ENCODE data around the gene GPC6. TPM values are rescaled to one million over a fixed set of nuclear protein-coding genes. Genes with fewer than 3 reads are reported as not detected.
A peak's percentile ranks its signal among the peaks of the same experiment; 100 is the strongest.

Gene GPC6
- polyA plus RNA-seq, 4 donors = 0.22 to 45.0 (median 1.4) TPM

DNA sequence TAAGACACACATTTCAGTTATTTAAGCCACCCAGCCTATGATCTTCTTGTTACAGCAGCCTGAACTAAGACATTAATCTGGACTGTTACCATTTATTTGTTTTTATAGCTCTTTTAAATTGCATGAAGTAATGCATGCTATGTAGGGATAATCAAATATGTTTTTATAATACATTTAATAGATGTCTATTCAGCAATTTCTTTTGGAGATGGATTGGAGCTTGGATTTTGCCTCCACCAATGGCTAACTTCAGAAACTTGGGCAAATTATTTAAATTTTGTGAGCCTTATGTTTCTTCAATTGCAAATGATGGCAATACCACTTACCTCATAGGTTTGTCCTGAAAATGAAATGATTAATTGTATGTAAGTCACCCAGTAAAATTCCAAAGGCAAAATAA lies 288.7 kb downstream of the GPC6 start:
- DNase-seq = no peak
- Histone ChIP-seq H3K4me1 (ENCODE audit: control insufficient read depth in 3 of 3, insufficient read depth in 2 of 3, low read depth in 1 of 3, low read length in 2 of 3) (no peaks in the 10 kb centered on the region), H3K4me3 (ENCODE audit: low read depth in 1 of 3, low read length in 3 of 3) (no peak overlapping the region), H3K9me3 (ENCODE audit: control insufficient read depth in 2 of 2, insufficient read depth in 1 of 2, low read depth in 1 of 2, low read length in 1 of 2) (no peaks in the 10 kb centered on the region), H3K27ac (ENCODE audit: low read depth in 1 of 3, low read length in 2 of 3) (no peak overlapping the region), H3K27me3 (ENCODE audit: control insufficient read depth in 3 of 3, insufficient read depth in 3 of 3, low read length in 3 of 3) (no peaks in the 10 kb centered on the region), H3K36me3 (ENCODE audit: control insufficient read depth in 3 of 3, insufficient read depth in 2 of 3, low read depth in 1 of 3, low read length in 3 of 3) (no peaks in the 10 kb centered on the region)
- no peak for FAIRE-seq

DNA sequence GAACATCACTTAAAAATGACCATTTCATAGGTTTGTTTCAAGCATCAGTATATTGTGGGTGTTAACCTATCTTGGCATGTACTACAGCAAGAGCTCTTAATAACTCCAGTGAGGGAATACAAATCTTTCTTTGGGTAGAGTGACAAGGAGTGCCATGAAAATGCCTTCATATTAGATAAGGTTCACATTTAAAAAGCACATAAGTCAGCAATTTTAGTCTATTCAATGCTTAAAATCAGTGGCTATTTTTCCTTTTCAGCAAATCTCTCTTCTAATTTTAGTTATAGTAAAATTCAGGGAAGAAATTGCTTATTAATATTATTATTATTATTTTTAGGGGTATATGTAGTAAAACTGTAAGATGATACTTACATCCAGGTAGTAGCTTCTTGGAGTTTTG lies 291.1 kb downstream of the GPC6 start:
- Histone ChIP-seq H3K4me1 (ENCODE audit: control insufficient read depth in 3 of 3, insufficient read depth in 2 of 3, low read depth in 1 of 3, low read length in 2 of 3) (no peaks in the 10 kb centered on the region), H3K9me3 (ENCODE audit: control insufficient read depth in 2 of 2, insufficient read depth in 1 of 2, low read depth in 1 of 2, low read length in 1 of 2) (no peaks in the 10 kb centered on the region), H3K27me3 (ENCODE audit: control insufficient read depth in 3 of 3, insufficient read depth in 3 of 3, low read length in 3 of 3) (no peaks in the 10 kb centered on the region), H3K4me3 (ENCODE audit: low read depth in 1 of 3, low read length in 3 of 3) (no peak overlapping the region), H3K27ac (ENCODE audit: low read depth in 1 of 3, low read length in 2 of 3) (no peak overlapping the region), H3K36me3 (ENCODE audit: control insufficient read depth in 3 of 3, insufficient read depth in 2 of 3, low read depth in 1 of 3, low read length in 3 of 3) (no peaks in the 10 kb centered on the region)
- DNase-seq (no peak), FAIRE-seq (no peak)

DNA sequence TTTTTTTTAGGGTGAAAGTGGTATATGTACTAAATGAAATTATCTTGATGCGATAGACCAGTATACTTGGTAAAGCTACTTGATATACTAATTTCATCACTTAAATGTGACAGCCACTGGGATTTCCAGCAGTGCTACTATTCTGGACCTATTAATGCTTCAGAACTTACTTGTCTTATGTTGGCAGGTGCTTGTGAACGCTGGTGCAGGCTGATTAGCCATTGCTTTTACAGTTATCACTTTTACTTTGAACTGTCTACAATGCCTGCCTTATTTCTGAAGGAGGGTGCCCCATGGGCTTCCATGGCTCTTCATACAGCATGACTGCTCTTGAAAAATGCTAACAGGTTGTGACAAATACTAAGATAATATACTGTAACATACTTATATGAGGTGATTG lies 294.7 kb downstream of the GPC6 start:
- H3K4me1 ChIP-seq (ENCODE audit: control insufficient read depth in 3 of 3, insufficient read depth in 2 of 3, low read depth in 1 of 3, low read length in 2 of 3) = no peaks in the 10 kb centered on the region
- FAIRE-seq (no peak), DNase-seq (peak in 1 of 2 donors; percentile 16)
- no peaks in the 10 kb centered on the region for H3K27me3 ChIP-seq (ENCODE audit: control insufficient read depth in 3 of 3, insufficient read depth in 3 of 3, low read length in 3 of 3)
- H3K9me3 ChIP-seq (ENCODE audit: control insufficient read depth in 2 of 2, insufficient read depth in 1 of 2, low read depth in 1 of 2, low read length in 1 of 2) = no peaks in the 10 kb centered on the region
- H3K27ac ChIP-seq (ENCODE audit: low read depth in 1 of 3, low read length in 2 of 3) = no peak overlapping the region
- H3K4me3 ChIP-seq (ENCODE audit: low read depth in 1 of 3, low read length in 3 of 3) = no peak overlapping the region
- no peaks in the 10 kb centered on the region for H3K36me3 ChIP-seq (ENCODE audit: control insufficient read depth in 3 of 3, insufficient read depth in 2 of 3, low read depth in 1 of 3, low read length in 3 of 3)
- 52 to 73% (median 59%) methylated on average over 2 of the region's 2 CpGs for WGBS, 3 donors

DNA sequence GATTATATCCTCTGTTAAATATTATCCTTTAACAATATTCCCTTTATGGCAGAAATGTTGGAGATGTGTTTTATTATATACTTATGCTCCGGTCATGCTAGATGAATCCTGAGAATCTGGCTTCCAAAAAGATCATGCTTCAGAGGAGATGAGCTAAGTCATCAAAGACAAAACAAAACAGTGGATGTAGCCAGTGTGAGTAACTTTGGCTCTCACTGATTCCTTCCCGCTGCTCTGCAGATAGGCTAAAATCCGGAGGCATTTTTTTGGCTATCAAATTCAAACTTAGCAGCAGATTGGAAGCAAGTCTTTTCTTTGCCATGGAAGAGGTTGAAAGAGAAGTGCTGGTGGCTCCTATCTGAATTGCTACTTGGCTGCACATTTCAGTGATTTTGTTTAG lies 295.9 kb downstream of the GPC6 start:
- Histone ChIP-seq H3K36me3 (ENCODE audit: control insufficient read depth in 3 of 3, insufficient read depth in 2 of 3, low read depth in 1 of 3, low read length in 3 of 3) (no peaks in the 10 kb centered on the region), H3K9me3 (ENCODE audit: control insufficient read depth in 2 of 2, insufficient read depth in 1 of 2, low read depth in 1 of 2, low read length in 1 of 2) (no peaks in the 10 kb centered on the region), H3K27me3 (ENCODE audit: control insufficient read depth in 3 of 3, insufficient read depth in 3 of 3, low read length in 3 of 3) (no peaks in the 10 kb centered on the region), H3K4me1 (ENCODE audit: control insufficient read depth in 3 of 3, insufficient read depth in 2 of 3, low read depth in 1 of 3, low read length in 2 of 3) (no peaks in the 10 kb centered on the region), H3K4me3 (ENCODE audit: low read depth in 1 of 3, low read length in 3 of 3) (no peak overlapping the region), H3K27ac (ENCODE audit: low read depth in 1 of 3, low read length in 2 of 3) (no peak overlapping the region)
- WGBS, 3 donors = 70 to 83% (median 80%) methylated on average over 3 of the region's 3 CpGs
- no peak for DNase-seq
- no peak for FAIRE-seq

DNA sequence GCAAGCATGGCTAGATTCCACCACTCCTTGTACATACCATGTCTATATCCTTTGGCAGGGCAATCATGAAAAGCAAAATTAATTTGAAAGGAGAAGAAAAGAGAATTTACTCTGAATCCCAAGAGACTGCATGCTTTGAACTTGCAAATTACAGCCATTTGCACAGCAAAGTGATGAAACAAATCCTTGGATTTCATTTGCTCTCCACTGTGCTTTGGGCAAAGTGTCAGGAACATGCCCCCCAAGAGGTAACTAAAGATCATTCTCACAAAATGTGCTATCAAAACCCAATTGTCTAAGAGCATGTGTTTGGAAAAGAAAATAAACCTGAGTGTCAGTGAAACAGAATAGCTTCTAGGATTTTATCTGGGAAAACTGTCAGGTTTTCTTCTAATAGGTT lies 298.5 kb downstream of the GPC6 start:
- FAIRE-seq (no peak), DNase-seq (no peak)
- Histone ChIP-seq H3K4me3 (ENCODE audit: low read depth in 1 of 3, low read length in 3 of 3) (no peak overlapping the region), H3K27me3 (ENCODE audit: control insufficient read depth in 3 of 3, insufficient read depth in 3 of 3, low read length in 3 of 3) (no peaks in the 10 kb centered on the region), H3K27ac (ENCODE audit: low read depth in 1 of 3, low read length in 2 of 3) (no peak overlapping the region), H3K36me3 (ENCODE audit: control insufficient read depth in 3 of 3, insufficient read depth in 2 of 3, low read depth in 1 of 3, low read length in 3 of 3) (no peaks in the 10 kb centered on the region), H3K4me1 (ENCODE audit: control insufficient read depth in 3 of 3, insufficient read depth in 2 of 3, low read depth in 1 of 3, low read length in 2 of 3) (no peaks in the 10 kb centered on the region), H3K9me3 (ENCODE audit: control insufficient read depth in 2 of 2, insufficient read depth in 1 of 2, low read depth in 1 of 2, low read length in 1 of 2) (no peaks in the 10 kb centered on the region)

DNA sequence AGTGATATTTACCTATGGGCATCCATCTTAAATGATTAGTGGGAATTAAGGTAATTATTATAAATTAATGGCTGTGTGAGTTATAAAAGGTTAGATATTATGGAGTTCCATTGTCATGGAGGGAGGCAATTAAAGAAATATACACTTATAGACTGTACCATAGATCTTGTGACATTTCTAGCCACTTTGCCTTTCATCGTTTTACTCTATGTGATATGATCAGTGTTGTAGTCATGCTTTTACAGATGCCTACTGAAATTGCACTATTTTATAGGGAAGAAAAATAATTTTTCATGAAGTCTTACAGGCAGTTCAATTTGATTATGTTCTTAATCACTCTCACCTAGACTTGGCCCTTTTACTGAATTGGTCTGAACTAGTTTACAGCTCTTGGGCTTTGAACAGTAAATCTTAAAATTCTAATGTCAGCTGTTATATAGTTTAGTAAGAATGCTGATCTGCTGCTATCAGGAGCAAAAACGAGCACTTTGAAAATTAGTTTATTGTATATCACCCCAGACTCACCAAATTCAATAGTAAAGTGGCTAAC lies 301.2 kb downstream of the GPC6 start:
- Histone ChIP-seq H3K9me3 (ENCODE audit: control insufficient read depth in 2 of 2, insufficient read depth in 1 of 2, low read depth in 1 of 2, low read length in 1 of 2) (no peaks in the 10 kb centered on the region), H3K27me3 (ENCODE audit: control insufficient read depth in 3 of 3, insufficient read depth in 3 of 3, low read length in 3 of 3) (no peaks in the 10 kb centered on the region), H3K4me1 (ENCODE audit: control insufficient read depth in 3 of 3, insufficient read depth in 2 of 3, low read depth in 1 of 3, low read length in 2 of 3) (no peaks in the 10 kb centered on the region), H3K27ac (ENCODE audit: low read depth in 1 of 3, low read length in 2 of 3) (no peak overlapping the region), H3K36me3 (ENCODE audit: control insufficient read depth in 3 of 3, insufficient read depth in 2 of 3, low read depth in 1 of 3, low read length in 3 of 3) (no peaks in the 10 kb centered on the region), H3K4me3 (ENCODE audit: low read depth in 1 of 3, low read length in 3 of 3) (no peak overlapping the region)
- WGBS, 3 donors = 50 to 73% (median 62%) methylated on average over 2 of the region's 2 CpGs
- no peak for FAIRE-seq
- DNase-seq = no peak

DNA sequence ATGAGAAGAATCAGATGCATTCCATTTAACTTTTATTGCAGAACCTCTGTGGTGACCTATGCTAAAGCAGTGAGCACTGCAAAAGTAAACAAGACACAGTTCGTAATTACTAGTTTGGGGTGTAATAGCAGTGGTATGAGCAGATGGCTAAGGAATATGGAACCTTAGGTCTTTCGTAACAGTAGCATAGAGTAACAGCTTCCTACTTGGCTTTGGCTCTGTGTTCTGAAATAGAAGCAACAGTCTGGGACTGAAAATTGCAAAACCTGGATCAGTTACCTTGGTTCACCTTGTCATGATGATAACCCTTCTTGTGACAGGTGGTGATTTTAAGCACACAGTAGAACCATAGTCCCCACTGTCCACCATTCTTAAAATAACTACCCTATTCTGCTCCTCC lies 303.4 kb downstream of the GPC6 start:
- no peak for FAIRE-seq
- Histone ChIP-seq H3K27me3 (ENCODE audit: control insufficient read depth in 3 of 3, insufficient read depth in 3 of 3, low read length in 3 of 3) (no peaks in the 10 kb centered on the region), H3K4me1 (ENCODE audit: control insufficient read depth in 3 of 3, insufficient read depth in 2 of 3, low read depth in 1 of 3, low read length in 2 of 3) (no peaks in the 10 kb centered on the region), H3K9me3 (ENCODE audit: control insufficient read depth in 2 of 2, insufficient read depth in 1 of 2, low read depth in 1 of 2, low read length in 1 of 2) (no peaks in the 10 kb centered on the region), H3K36me3 (ENCODE audit: control insufficient read depth in 3 of 3, insufficient read depth in 2 of 3, low read depth in 1 of 3, low read length in 3 of 3) (no peaks in the 10 kb centered on the region), H3K4me3 (ENCODE audit: low read depth in 1 of 3, low read length in 3 of 3) (no peak overlapping the region), H3K27ac (ENCODE audit: low read depth in 1 of 3, low read length in 2 of 3) (no peak overlapping the region)
- 62 to 78% (median 68%) methylated on average over 2 of the region's 2 CpGs for WGBS, 3 donors
- no peak for DNase-seq

DNA sequence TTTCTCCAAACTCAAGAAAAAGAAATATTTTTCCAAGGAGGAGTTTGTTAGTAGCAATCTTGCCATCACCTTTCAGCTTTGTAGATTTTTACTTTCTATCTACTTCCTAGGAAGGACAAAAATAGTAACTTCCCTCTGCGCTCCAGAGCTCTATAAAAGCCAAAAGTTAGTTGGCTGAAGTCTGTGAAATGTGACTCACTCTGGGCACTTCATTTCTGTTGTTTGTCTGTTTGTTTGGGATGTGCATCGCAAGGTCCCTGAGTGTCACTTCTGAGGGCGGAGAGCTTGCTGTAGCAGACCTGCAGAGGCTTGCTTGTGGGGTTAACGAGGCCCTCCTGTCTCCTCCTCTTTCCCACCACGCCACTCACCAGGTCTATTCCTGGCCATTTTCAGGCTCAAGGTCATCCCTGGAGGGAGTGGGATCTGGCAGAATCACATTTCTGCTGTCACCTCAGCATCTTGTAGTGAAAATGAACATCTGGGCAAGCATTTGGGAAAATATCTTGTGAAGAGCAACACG lies 307.6 kb downstream of the GPC6 start:
- 71 to 86% (median 80%) methylated on average over 6 of the region's 6 CpGs for WGBS, 3 donors
- H3K4me1 ChIP-seq (ENCODE audit: control insufficient read depth in 3 of 3, insufficient read depth in 2 of 3, low read depth in 1 of 3, low read length in 2 of 3) = no peaks in the 10 kb centered on the region
- no peaks in the 10 kb centered on the region for H3K36me3 ChIP-seq (ENCODE audit: control insufficient read depth in 3 of 3, insufficient read depth in 2 of 3, low read depth in 1 of 3, low read length in 3 of 3)
- no peak overlapping the region for H3K4me3 ChIP-seq (ENCODE audit: low read depth in 1 of 3, low read length in 3 of 3)
- DNase-seq = no peak
- H3K27ac ChIP-seq (ENCODE audit: low read depth in 1 of 3, low read length in 2 of 3) = no peak overlapping the region
- H3K9me3 ChIP-seq (ENCODE audit: control insufficient read depth in 2 of 2, insufficient read depth in 1 of 2, low read depth in 1 of 2, low read length in 1 of 2) = no peaks in the 10 kb centered on the region
- no peaks in the 10 kb centered on the region for H3K27me3 ChIP-seq (ENCODE audit: control insufficient read depth in 3 of 3, insufficient read depth in 3 of 3, low read length in 3 of 3)
- no peak for FAIRE-seq

DNA sequence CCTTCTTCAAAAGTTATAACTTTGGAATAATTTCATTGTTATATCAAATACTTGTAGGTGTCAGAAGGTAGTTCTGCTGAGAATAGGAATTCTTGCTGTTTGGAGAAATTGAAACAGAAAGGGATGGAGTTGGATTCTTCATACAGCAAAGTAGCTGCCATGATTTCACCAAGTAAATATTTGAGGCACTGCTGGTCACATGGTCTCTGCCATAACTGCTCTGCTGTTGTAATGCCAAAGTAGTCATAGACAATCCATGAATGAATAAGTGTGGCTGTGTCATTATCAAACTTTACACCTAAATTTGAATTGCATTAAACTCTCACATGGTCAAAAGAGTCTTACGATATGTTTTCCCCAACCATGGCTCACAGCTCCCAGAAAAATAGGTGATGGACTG lies 308.6 kb downstream of the GPC6 start:
- FAIRE-seq = no peak

More for the DNA sequence above, 308.6 kb downstream of the GPC6 start:
- 94 to 97% (median 97%) methylated on average over 1 of the region's 1 CpG for WGBS, 3 donors
- Histone ChIP-seq H3K27ac (ENCODE audit: low read depth in 1 of 3, low read length in 2 of 3) (no peak overlapping the region), H3K9me3 (ENCODE audit: control insufficient read depth in 2 of 2, insufficient read depth in 1 of 2, low read depth in 1 of 2, low read length in 1 of 2) (peaks cover 0 to 6% of the 10 kb centered on the region in 2 donors), H3K27me3 (ENCODE audit: control insufficient read depth in 3 of 3, insufficient read depth in 3 of 3, low read length in 3 of 3) (no peaks in the 10 kb centered on the region), H3K4me3 (ENCODE audit: low read depth in 1 of 3, low read length in 3 of 3) (no peak overlapping the region), H3K36me3 (ENCODE audit: control insufficient read depth in 3 of 3, insufficient read depth in 2 of 3, low read depth in 1 of 3, low read length in 3 of 3) (no peaks in the 10 kb centered on the region), H3K4me1 (ENCODE audit: control insufficient read depth in 3 of 3, insufficient read depth in 2 of 3, low read depth in 1 of 3, low read length in 2 of 3) (no peaks in the 10 kb centered on the region)
- no peak for DNase-seq

Measured in small intestine (tissue), 7 donors.